Cardiac ventricle fibroblast (primary cell): ENCODE data around the gene MAP3K14. TPM values are rescaled to one million over a fixed set of nuclear protein-coding genes. Genes with fewer than 3 reads are reported as not detected.

Experiments used
- total RNA-seq: library from RNA; depleted of rRNA; stranded (reverse); fragments of >200 nt; gene quantifications from 2 replicates; pipeline ENCODE4 v1.2.3, GENCODE V29; 2015

Gene MAP3K14
- total RNA-seq, result 9.2 and 10.0 TPM in 2 replicates

DNA sequence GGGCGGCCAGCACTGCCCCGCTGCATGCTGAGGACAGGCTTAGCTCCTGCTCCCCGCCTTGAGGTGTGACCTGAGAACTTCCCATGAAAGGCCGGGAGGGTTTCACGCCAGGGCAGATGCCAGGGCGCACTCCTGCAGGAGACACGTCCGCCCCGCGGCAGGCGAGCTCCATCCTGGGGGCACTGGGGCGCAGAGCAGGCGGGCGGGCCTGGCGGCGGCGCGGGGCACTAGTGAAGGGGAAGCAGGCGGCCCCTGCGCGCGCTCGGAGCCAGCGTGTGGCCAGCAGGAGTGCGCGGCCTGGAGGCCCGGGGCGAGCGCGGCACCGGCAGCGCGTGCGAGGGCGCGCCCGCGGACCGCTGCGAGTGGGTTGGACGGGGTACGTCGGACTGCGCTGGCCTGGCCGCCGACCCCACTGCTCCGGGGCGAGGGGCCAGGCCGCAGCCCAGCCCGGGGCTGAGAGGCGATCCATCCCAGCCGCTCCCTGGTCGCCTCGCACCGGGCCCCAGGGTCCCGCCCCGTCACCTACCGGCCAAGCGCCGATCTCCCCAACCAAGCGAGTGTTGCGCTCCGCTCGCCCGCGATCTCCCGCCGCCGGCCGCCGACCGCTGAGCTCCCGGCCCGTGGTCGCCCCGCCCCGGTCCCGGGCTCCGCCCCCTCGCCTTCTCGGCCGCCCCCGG, at the start of gene MAP3K14:
TSS of gene MAP3K14 (minus strand) at position 587 of the 677 bp plus-strand sequence. CDS start 26,275 bp downstream, outside the sequence.

DNA sequence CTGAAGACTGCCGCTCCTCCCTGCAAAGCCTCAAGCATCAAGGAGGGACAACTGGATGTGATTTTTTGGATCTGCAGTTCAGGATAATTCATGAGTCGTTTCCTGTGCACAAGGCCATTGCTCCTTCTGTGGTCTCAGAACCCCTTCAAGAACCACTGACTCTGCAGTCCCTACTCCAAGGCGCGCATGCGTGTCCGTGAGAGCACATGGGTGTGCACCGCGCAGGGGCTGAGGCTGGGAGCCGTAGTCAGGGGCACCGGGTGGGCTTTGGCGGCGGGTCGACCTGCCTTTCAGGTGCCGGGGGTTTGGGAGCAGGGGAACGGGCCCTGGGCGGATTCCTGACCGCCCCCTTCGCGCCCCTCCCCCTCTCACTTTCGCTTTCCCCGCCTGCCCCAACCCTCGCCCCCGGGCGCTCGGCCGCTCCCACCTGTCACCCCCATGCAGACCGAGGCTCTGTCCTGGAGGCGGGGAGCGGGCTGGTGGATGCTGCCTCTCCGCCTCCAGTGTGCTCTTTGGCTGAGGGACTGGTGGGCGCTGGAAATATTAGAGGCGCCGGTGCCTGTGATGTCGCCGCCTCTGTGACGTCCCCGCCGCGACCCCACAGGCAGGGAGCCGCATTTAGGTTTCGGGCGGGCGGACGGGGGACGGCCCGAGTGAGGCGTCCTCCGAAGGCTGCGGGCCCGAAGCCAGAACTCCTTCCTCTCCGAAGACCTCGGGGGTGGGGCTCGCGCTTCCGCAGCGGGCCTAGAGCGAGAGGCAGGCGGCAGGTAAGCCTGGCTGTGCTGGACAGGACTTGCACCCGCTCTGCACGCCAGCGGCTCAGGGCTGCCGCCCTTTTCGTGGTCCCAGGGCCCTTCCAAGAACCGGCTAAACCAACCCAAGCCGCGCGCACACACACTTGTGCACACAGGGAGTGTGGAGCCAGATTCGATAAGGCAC, 55.0 kb downstream of the MAP3K14 start, which contains the start of gene SPATA32:
TSS of gene SPATA32 (minus strand) at position 518 of the 939 bp plus-strand sequence. CDS start at position 440, 78 bp downstream.

DNA sequence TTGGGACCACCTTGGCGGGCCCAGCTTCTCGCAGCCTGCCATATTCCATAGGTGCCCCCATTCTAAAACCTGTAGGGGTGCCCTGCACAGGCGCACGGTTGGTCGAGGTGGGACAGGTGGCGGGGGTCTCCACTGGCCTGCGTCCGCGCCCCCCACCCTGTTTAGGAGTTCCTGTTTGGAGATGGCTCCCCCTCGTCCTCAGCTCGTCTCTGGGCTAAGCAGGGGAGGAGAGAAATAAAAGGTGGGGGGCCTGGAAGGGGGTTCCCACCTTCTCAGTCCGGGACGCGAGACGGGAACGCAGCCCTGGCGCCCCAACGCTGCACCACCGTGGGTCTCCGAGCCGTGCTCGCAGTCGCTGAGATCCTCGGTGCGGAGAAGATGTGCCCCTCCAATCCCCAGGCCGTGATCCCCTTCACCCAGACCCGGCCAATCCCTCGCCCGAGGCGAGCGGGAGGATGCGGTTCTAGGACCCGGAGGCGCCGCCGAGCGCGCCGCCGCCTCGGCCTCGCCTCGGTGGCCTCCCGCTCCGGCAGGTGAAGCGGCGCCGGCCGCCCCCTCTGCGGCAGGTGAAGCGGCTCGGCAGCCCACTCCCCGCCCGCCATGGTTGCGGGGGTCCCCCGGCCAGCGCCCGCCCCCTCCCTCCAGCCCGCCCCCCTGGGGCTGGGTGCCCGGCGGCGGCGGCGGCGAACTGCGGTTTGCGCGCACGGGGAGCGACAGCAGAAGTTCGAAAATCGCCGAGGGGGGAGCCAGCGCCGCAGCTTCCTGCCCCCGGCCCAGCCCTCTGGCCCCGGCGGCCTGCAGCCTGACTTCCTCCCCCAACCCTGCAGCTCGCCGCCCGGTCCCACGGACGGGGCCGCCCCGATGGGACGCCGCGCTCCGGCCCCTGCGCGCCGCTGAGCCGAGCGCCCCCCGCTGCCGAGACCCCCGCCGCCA, 95.5 kb downstream of the MAP3K14 start, which contains the start of gene FMNL1:
TSS of gene FMNL1 (plus strand) at position 805 of the 933 bp plus-strand sequence. CDS start 240 bp downstream, outside the sequence.

Other genes with a start within 250 kb of the MAP3K14 start
- 50.9 and 93.2 TPM in 2 replicates for gene PLCD3, start 184.5 kb downstream of the MAP3K14 start, total RNA-seq
- 2.2 and 4.0 TPM in 2 replicates for gene ACBD4, start 181.3 kb downstream of the MAP3K14 start, total RNA-seq
- 15.6 and 18.8 TPM in 2 replicates for gene HEXIM1, start 168.5 kb downstream of the MAP3K14 start, total RNA-seq
- gene HEXIM2, start 155.1 kb downstream of the MAP3K14 start, total RNA-seq, result 3.9 and 12.4 TPM in 2 replicates
- 7.9 and 8.0 TPM in 2 replicates for gene FMNL1, start 95.1 kb downstream of the MAP3K14 start, total RNA-seq
- gene SPATA32, start 54.9 kb downstream of the MAP3K14 start, total RNA-seq, result not detected in 2 replicates
- 1.7 and 3.5 TPM in 2 replicates for gene ARHGAP27, start 115.8 kb upstream of the MAP3K14 start, total RNA-seq
- gene PLEKHM1, start 173.7 kb upstream of the MAP3K14 start, total RNA-seq, result 15.0 and 16.9 TPM in 2 replicates